Liver (tissue), 9 donors: Measurements from ENCODE around the gene SLC7A10. TPM values are rescaled to one million over a fixed set of nuclear protein-coding genes. Genes with fewer than 3 reads are reported as not detected.

Source experiments
- DNase-seq: peaks from one replicate; pipeline ENCODE4 v3.0.0-alpha.2; 2017; ENCODE audit warnings: low spot score
- H3K27ac ChIP-seq, 2 donors: one replicate each; pipeline ENCODE4 v1.7.0; 2013; ENCODE audit warnings: inconsistent platforms in 2 of 2, low read length in 2 of 2, control low read depth in 1 of 2, low read depth in 1 of 2, mild to moderate bottlenecking in 1 of 2
- H3K27me3 ChIP-seq, 4 donors: one replicate each; pipeline versions ENCODE4 v1.6.1 to v1.7.0; 2013; ENCODE audit warnings: low read length in 3 of 4, inconsistent platforms in 1 of 4, mild to moderate bottlenecking in 1 of 4, moderate library complexity in 1 of 4; ENCODE audit not compliant: control insufficient read depth in 4 of 4, insufficient read depth in 4 of 4
- H3K36me3 ChIP-seq, 4 donors: one replicate each; pipeline versions ENCODE4 v1.6.1 to v1.7.0; 2013; ENCODE audit warnings: low read length in 3 of 4, mild to moderate bottlenecking in 3 of 4, low read depth in 1 of 4, moderate library complexity in 1 of 4; ENCODE audit not compliant: control insufficient read depth in 4 of 4, insufficient read depth in 3 of 4
- H3K4me1 ChIP-seq, 4 donors: one replicate each; pipeline versions ENCODE4 v1.6.1 to v1.7.0; 2013; ENCODE audit warnings: low read length in 3 of 4, mild to moderate bottlenecking in 3 of 4, moderate library complexity in 1 of 4; ENCODE audit not compliant: control insufficient read depth in 4 of 4, insufficient read depth in 4 of 4
- H3K4me3 ChIP-seq, 3 donors: one replicate each; pipeline versions ENCODE4 v1.6.1 to v1.7.0; 2013; ENCODE audit warnings: low read length in 3 of 3, control low read depth in 1 of 3, low read depth in 1 of 3, mild to moderate bottlenecking in 1 of 3
- H3K9ac ChIP-seq, 2 donors: one replicate each; pipeline ENCODE4 v1.7.0; 2013; ENCODE audit warnings: low read length in 2 of 2, mild to moderate bottlenecking in 2 of 2, moderate library complexity in 2 of 2, control low read depth in 1 of 2, low read depth in 1 of 2
- H3K9me3 ChIP-seq, 4 donors: one replicate each; pipeline versions ENCODE4 v1.6.1 to v1.7.0; 2013; ENCODE audit warnings: low read length in 3 of 4; ENCODE audit not compliant: control insufficient read depth in 4 of 4
- ATF3 ChIP-seq: IDR thresholded peaks from 2 replicates; pipeline ENCODE4 v1.6.1; 2016; ENCODE audit warnings: antibody characterized with exemption
- CTCF ChIP-seq: fragments of 150-350 bp; IDR thresholded peaks from 2 replicates; pipeline ENCODE4 v1.5.1; 2017; ENCODE audit warnings: improper control_type of control experiment, low read depth, low read length; ENCODE audit not compliant: missing input control
- FOXA1 ChIP-seq: IDR thresholded peaks from 2 replicates; pipeline ENCODE4 v1.6.1; 2016; ENCODE audit warnings: antibody characterized with exemption
- FOXA2 ChIP-seq: IDR thresholded peaks from 2 replicates; pipeline ENCODE4 v1.6.1; 2016; ENCODE audit warnings: antibody characterized with exemption
- GABPA ChIP-seq, 2 donors: IDR thresholded peaks in 1 of 2; conservative IDR thresholded peaks in 1 of 2; 2 replicates each; pipeline ENCODE4 v1.6.1; 2016; ENCODE audit warnings: antibody characterized with exemption in 2 of 2, mild to moderate bottlenecking in 1 of 2, moderate library complexity in 1 of 2
- HNF4A ChIP-seq, 2 donors: conservative IDR thresholded peaks; 2 replicates each; pipeline ENCODE4 v1.6.1; 2016; ENCODE audit warnings: antibody characterized with exemption in 2 of 2, mild to moderate bottlenecking in 2 of 2
- HNF4G ChIP-seq: IDR thresholded peaks from 2 replicates; pipeline ENCODE4 v1.6.1; 2016; ENCODE audit warnings: antibody characterized with exemption
- JUND ChIP-seq, 2 donors: IDR thresholded peaks; 2 replicates each; pipeline ENCODE4 v1.6.1; 2016; ENCODE audit warnings: antibody characterized with exemption in 2 of 2
- MAX ChIP-seq: IDR thresholded peaks from 2 replicates; pipeline ENCODE4 v1.6.1; 2016; ENCODE audit warnings: antibody characterized with exemption
- NR2F2 ChIP-seq: IDR thresholded peaks from 2 replicates; pipeline ENCODE4 v1.6.1; 2016; ENCODE audit warnings: antibody characterized with exemption
- RAD21 ChIP-seq, 2 donors: IDR thresholded peaks; 2 replicates each; pipeline ENCODE4 v1.6.1; 2016; ENCODE audit warnings: antibody characterized with exemption in 2 of 2, mild to moderate bottlenecking in 2 of 2
- REST ChIP-seq: IDR thresholded peaks from 2 replicates; pipeline ENCODE4 v1.6.1; 2016; ENCODE audit warnings: antibody characterized with exemption, mild to moderate bottlenecking
- RXRA ChIP-seq, 2 donors: IDR thresholded peaks; 2 replicates each; pipeline ENCODE4 v1.6.1; 2017 to 2018; ENCODE audit warnings: antibody characterized with exemption in 2 of 2, mild to moderate bottlenecking in 1 of 2
- SP1 ChIP-seq: IDR thresholded peaks from 2 replicates; pipeline ENCODE4 v1.6.1; 2018; ENCODE audit warnings: antibody characterized with exemption, mild to moderate bottlenecking
- TAF1 ChIP-seq: conservative IDR thresholded peaks from 2 replicates; pipeline ENCODE4 v1.6.1; 2016; ENCODE audit warnings: antibody characterized with exemption, mild to moderate bottlenecking
- YY1 ChIP-seq: IDR thresholded peaks from 2 replicates; pipeline ENCODE4 v1.6.1; 2016; ENCODE audit warnings: antibody characterized with exemption, mild to moderate bottlenecking
- ZBTB33 ChIP-seq: IDR thresholded peaks from 2 replicates; pipeline ENCODE4 v1.6.1; 2016; ENCODE audit warnings: antibody characterized with exemption
- WGBS: extraction: QIAGEN DNeasy Blood & Tissue Kit; methylation state at CpG from one replicate; pipeline ENCODE4 v1.1.7; 2013; 5-methylcytosine and 5-hydroxymethylcytosine counted together
- polyA plus RNA-seq, 2 donors: library from polyadenylated mRNA; stranded (reverse) in 1 of 2; unstranded in 1 of 2; fragments of 200-250 nt in 1 of 2; fragments of >200 nt in 1 of 2; fragmentation: Nextera tagmentation in 1 of 2; extraction: Ambion mirVana in 1 of 2; gene quantifications; one replicate each; pipeline versions ENCODE4 v1.2.1 to v1.2.3, GENCODE V29; 2013 to 2015
- total RNA-seq, 2 donors: library from RNA; depleted of rRNA; stranded (reverse); fragments of >200 nt; gene quantifications; one replicate each; pipeline ENCODE4 v1.2.3, GENCODE V29; 2014
- donor health status: healthy.
- donor health status: healthy.
- donor health status: healthy.
- donor health status: healthy.
- donor health status: healthy.

The SLC7A10 gene
- total and polyA plus RNA-seq, 4 donors: not detected

- Histone ChIP-seq H3K9ac (no peak overlapping the region), H3K9me3 (no peaks in the 10 kb centered on the region), H3K27me3 (no peaks in the 10 kb centered on the region), H3K4me3 (no peak overlapping the region), H3K36me3 (no peaks in the 10 kb centered on the region), H3K27ac (no peak overlapping the region), H3K4me1 (peaks cover 11 to 34% (median 23%) of the 10 kb centered on the region in 4 donors)
- TF ChIP-seq RXRA (IDR thresholded peaks at IDR 0.05) (no peak), REST (no peak), HNF4G (no peak), CTCF (no peak), SP1 (no peak), GABPA (IDR thresholded peaks at IDR 0.05 in 1 of 2, conservative IDR thresholded peaks at IDR 0.05 in 1 of 2) (no peak), FOXA2 (no peak), NR2F2 (no peak), ATF3 (no peak), ZBTB33 (no peak), TAF1 (no peak), RAD21 (IDR thresholded peaks at IDR 0.05) (no peak), HNF4A (conservative IDR thresholded peaks at IDR 0.05) (no peak), JUND (IDR thresholded peaks at IDR 0.05) (no peak), YY1 (no peak), FOXA1 (no peak), MAX (no peak)
- WGBS: 94% methylated on average over 4 of the region's 4 CpGs
- no peak for DNase-seq
Observed at GRCh38 chr19:33252418-33252962, 26.8 kb upstream of the SLC7A10 start.
